Measurements from ENCODE around the gene PRKACA. TPM values are rescaled to one million over a fixed set of nuclear protein-coding genes. Genes with fewer than 3 reads are reported as not detected.

PRKACA gene
- total and polyA plus RNA-seq, 4 donors: 53.7 to 125 (median 89.4) TPM

- DNase-seq: no peak
- intact Hi-C loops (cut with DNase I): no loop called here
- 55 to 56% methylated on average over 9 of the region's 9 CpGs for WGBS, 2 donors
- no peaks in the 10 kb centered on the region for H3K27me3 ChIP-seq (ENCODE audit: control insufficient read depth in 1 of 2, insufficient read depth in 2 of 2, low read length in 1 of 2)
- H3K4me3 ChIP-seq (ENCODE audit: low read length in 2 of 2): no peak overlapping the region
- no peaks in the 10 kb centered on the region for H3K9me3 ChIP-seq (ENCODE audit: control insufficient read depth, low read length)
- ATAC-seq (ENCODE audit: low FRiP score): no peak
- H3K4me1 ChIP-seq (ENCODE audit: control insufficient read depth in 1 of 2, insufficient read depth in 2 of 2, low read length in 2 of 2): no peaks in the 10 kb centered on the region
- no peaks in the 10 kb centered on the region for H3K36me3 ChIP-seq (ENCODE audit: control insufficient read depth in 1 of 2, insufficient read depth in 2 of 2, low read length in 1 of 2)
- H3K27ac ChIP-seq (ENCODE audit: low read depth in 1 of 2, low read length in 2 of 2): no peak overlapping the region
These were observed 56.3 kb downstream of the PRKACA start for GRCh38 chr19:14061081-14061749.

DNA sequence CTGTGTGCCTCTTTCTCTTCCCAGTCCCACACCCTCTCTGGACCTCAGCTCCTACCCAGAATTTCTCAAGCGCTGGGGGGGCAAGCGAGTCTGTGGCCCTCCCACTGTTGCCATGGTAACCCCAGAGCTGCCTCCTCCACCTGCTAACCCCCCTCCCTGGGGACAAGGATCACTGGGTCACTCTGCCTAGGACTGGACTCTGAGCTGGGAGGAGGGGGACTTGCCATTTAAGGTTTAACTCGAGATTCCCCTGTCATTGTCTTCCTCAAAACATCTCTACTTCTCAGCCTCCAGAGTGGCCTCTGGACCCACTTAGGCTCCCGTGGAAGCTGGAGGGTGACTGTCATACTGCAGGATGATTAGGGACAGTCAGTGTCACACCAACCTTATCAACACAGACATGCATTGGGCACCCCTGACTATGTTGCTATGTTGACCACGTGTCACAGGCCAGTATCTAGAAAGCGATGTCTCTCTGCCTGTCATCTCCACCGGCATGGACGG lies 57.9 kb downstream of the PRKACA start:
- H3K27ac ChIP-seq (ENCODE audit: low read depth in 1 of 2, low read length in 2 of 2): no peak overlapping the region
- H3K36me3 ChIP-seq (ENCODE audit: control insufficient read depth in 1 of 2, insufficient read depth in 2 of 2, low read length in 1 of 2): no peaks in the 10 kb centered on the region
- WGBS, 2 donors: 52 to 54% methylated on average over 8 of the region's 8 CpGs
- H3K4me3 ChIP-seq (ENCODE audit: low read length in 2 of 2): no peak overlapping the region
- ATAC-seq (ENCODE audit: low FRiP score) (no peak), DNase-seq (no peak)
- H3K9me3 ChIP-seq (ENCODE audit: control insufficient read depth, low read length): no peaks in the 10 kb centered on the region
- no peaks in the 10 kb centered on the region for H3K4me1 ChIP-seq (ENCODE audit: control insufficient read depth in 1 of 2, insufficient read depth in 2 of 2, low read length in 2 of 2)
- intact Hi-C loops (cut with DNase I): loop anchor here in 1 of 2 donors (5.0 kb wide), 1 partner anchor 177 kb away; no protein-coding TSS in a partner anchor
- H3K27me3 ChIP-seq (ENCODE audit: control insufficient read depth in 1 of 2, insufficient read depth in 2 of 2, low read length in 1 of 2): no peaks in the 10 kb centered on the region

GRCh38 chr19:14059093-14059480 lies 58.5 kb downstream of the PRKACA start:
- Histone ChIP-seq H3K4me1 (ENCODE audit: control insufficient read depth in 1 of 2, insufficient read depth in 2 of 2, low read length in 2 of 2) (no peaks in the 10 kb centered on the region), H3K36me3 (ENCODE audit: control insufficient read depth in 1 of 2, insufficient read depth in 2 of 2, low read length in 1 of 2) (no peaks in the 10 kb centered on the region), H3K9me3 (ENCODE audit: control insufficient read depth, low read length) (no peaks in the 10 kb centered on the region), H3K27me3 (ENCODE audit: control insufficient read depth in 1 of 2, insufficient read depth in 2 of 2, low read length in 1 of 2) (no peaks in the 10 kb centered on the region), H3K4me3 (ENCODE audit: low read length in 2 of 2) (no peak overlapping the region), H3K27ac (ENCODE audit: low read depth in 1 of 2, low read length in 2 of 2) (no peak overlapping the region)
- WGBS, 2 donors: 17 to 20% methylated on average over 15 of the region's 15 CpGs
- ATAC-seq (ENCODE audit: low FRiP score) (no peak), DNase-seq (no peak)
- intact Hi-C loops (cut with DNase I): loop anchor here in 1 of 2 donors (5.0 kb wide), 1 partner anchor 177 kb away; no protein-coding TSS in a partner anchor

DNA sequence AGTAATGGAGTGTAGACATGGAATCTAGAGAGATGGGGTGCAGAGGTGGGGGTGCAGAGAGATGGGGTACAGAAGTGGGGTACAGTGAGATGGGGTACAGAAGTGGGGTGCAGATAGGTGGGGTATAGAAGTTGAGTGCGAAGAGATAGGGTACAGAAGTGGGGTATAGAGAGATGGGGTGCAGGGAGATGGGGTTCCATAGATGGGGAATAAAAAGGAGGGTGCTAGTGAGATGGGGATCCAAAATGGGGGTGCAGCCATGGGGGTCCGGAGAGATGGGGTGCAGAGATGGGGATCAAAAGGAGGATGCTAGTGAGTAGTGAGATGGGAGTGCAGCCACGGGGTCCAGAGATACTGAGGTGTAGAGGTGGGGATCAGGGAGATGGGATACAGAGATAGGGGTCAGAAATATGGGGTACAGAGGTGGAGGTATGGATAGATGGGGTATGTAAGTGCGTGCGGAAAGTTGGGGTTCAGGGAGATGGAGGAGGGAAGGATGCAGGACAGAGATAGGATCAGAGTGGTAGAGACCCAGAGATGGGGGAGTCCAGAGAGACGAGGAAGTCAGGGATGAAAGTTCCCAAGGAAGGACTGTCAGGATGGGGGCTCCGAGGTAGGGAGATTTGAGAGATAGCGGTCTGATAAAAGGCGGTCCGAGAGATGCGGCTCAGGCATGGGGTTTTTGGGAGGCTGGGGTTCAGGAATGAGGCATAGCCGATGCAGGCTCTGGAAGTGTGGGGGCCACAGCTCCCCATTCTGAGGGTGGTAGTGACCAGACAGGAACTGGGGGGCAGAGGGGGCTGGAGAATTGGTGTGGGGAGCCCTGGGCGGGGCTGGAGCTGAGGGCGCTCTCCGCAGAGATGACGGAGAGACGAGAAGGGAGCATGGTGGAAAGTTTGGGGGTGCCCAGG lies 59.1 kb downstream of the PRKACA start:
- ATAC-seq (ENCODE audit: low FRiP score) (no peak), DNase-seq (no peak)
- H3K27ac ChIP-seq (ENCODE audit: low read depth in 1 of 2, low read length in 2 of 2): no peak overlapping the region
- intact Hi-C loops (cut with DNase I): loop anchor here in 1 of 2 donors (5.0 kb wide), 1 partner anchor 176 kb away; no protein-coding TSS in a partner anchor
- H3K4me3 ChIP-seq (ENCODE audit: low read length in 2 of 2): no peak overlapping the region
- H3K36me3 ChIP-seq (ENCODE audit: control insufficient read depth in 1 of 2, insufficient read depth in 2 of 2, low read length in 1 of 2): no peaks in the 10 kb centered on the region
- 27 to 29% methylated on average over 17 of the region's 17 CpGs for WGBS, 2 donors
- no peaks in the 10 kb centered on the region for H3K27me3 ChIP-seq (ENCODE audit: control insufficient read depth in 1 of 2, insufficient read depth in 2 of 2, low read length in 1 of 2)
- H3K9me3 ChIP-seq (ENCODE audit: control insufficient read depth, low read length): no peaks in the 10 kb centered on the region
- no peaks in the 10 kb centered on the region for H3K4me1 ChIP-seq (ENCODE audit: control insufficient read depth in 1 of 2, insufficient read depth in 2 of 2, low read length in 2 of 2)

- no peaks in the 10 kb centered on the region for H3K27me3 ChIP-seq (ENCODE audit: control insufficient read depth in 1 of 2, insufficient read depth in 2 of 2, low read length in 1 of 2)
- no peak for DNase-seq
- H3K9me3 ChIP-seq (ENCODE audit: control insufficient read depth, low read length): no peaks in the 10 kb centered on the region
- intact Hi-C loops (cut with DNase I): loop anchor here in 1 of 2 donors (5.0 kb wide), 1 partner anchor 175 kb away; no protein-coding TSS in a partner anchor
- 28 to 29% methylated on average over 19 of the region's 19 CpGs for WGBS, 2 donors
- no peak overlapping the region for H3K4me3 ChIP-seq (ENCODE audit: low read length in 2 of 2)
- no peak for ATAC-seq (ENCODE audit: low FRiP score)
- no peaks in the 10 kb centered on the region for H3K4me1 ChIP-seq (ENCODE audit: control insufficient read depth in 1 of 2, insufficient read depth in 2 of 2, low read length in 2 of 2)
- no peak overlapping the region for H3K27ac ChIP-seq (ENCODE audit: low read depth in 1 of 2, low read length in 2 of 2)
- H3K36me3 ChIP-seq (ENCODE audit: control insufficient read depth in 1 of 2, insufficient read depth in 2 of 2, low read length in 1 of 2): no peaks in the 10 kb centered on the region
These were observed 60.7 kb downstream of the PRKACA start for GRCh38 chr19:14056741-14057356.

DNA sequence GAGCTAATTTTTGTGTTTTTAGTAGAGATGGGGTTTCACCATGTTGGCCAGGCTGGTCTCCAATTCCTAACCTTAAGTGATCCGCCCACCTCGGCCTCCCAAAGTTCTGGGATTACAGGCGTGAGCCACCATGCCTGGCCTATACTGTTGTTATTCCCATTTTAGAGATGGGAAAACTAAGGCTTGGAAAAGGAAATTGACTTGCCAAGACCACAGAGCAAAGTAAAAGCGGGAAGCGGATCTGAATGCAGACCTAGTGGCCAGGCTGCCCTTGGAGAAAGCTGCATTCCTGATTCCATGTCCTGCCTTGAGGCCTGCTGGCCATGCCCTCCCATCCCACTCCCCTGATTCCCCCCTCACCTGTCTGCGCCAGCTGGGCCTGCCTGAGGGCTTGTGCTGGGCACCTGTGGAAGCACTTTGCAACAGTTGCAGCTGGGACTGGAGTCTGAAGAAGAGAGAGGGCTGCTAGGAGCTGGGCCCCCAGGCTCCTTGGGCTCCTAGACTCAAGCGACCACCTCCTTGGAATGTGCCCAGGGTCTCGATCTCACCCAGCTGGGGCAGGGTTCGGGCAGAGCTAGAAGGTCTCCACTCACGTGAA lies 61.4 kb downstream of the PRKACA start:
- H3K4me1 ChIP-seq (ENCODE audit: control insufficient read depth in 1 of 2, insufficient read depth in 2 of 2, low read length in 2 of 2): no peaks in the 10 kb centered on the region
- DNase-seq (no peak), ATAC-seq (ENCODE audit: low FRiP score) (peak; percentile 13)
- 93 to 94% methylated on average over 10 of the region's 10 CpGs for WGBS, 2 donors
- H3K4me3 ChIP-seq (ENCODE audit: low read length in 2 of 2): no peak overlapping the region
- no peaks in the 10 kb centered on the region for H3K27me3 ChIP-seq (ENCODE audit: control insufficient read depth in 1 of 2, insufficient read depth in 2 of 2, low read length in 1 of 2)
- no peaks in the 10 kb centered on the region for H3K9me3 ChIP-seq (ENCODE audit: control insufficient read depth, low read length)
- intact Hi-C loops (cut with DNase I): loop anchor here in 1 of 2 donors (5.0 kb wide), 1 partner anchor 174 kb away; no protein-coding TSS in a partner anchor
- no peaks in the 10 kb centered on the region for H3K36me3 ChIP-seq (ENCODE audit: control insufficient read depth in 1 of 2, insufficient read depth in 2 of 2, low read length in 1 of 2)
- H3K27ac ChIP-seq (ENCODE audit: low read depth in 1 of 2, low read length in 2 of 2): no peak overlapping the region

DNA sequence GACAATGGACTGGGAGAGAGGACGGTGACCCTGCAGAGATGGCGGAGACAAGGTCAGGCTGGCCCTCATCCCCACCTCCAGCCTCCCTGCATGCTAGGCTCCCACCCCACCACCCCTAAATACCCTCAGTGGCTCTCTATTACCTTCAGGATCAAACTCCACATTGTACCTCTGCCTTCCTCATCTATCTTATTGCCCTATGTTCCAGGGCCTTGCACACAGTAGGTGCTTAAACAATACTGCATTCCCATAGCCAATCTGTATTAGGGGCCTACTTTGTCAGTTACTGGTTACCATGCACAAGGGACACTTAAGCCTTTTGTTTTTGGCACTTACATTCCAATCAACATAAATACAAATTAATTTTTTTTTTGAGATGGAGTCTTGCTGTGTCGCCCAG lies 62.2 kb downstream of the PRKACA start:
- Histone ChIP-seq H3K36me3 (ENCODE audit: control insufficient read depth in 1 of 2, insufficient read depth in 2 of 2, low read length in 1 of 2) (no peaks in the 10 kb centered on the region), H3K9me3 (ENCODE audit: control insufficient read depth, low read length) (no peaks in the 10 kb centered on the region), H3K27ac (ENCODE audit: low read depth in 1 of 2, low read length in 2 of 2) (no peak overlapping the region), H3K27me3 (ENCODE audit: control insufficient read depth in 1 of 2, insufficient read depth in 2 of 2, low read length in 1 of 2) (no peaks in the 10 kb centered on the region), H3K4me1 (ENCODE audit: control insufficient read depth in 1 of 2, insufficient read depth in 2 of 2, low read length in 2 of 2) (no peaks in the 10 kb centered on the region), H3K4me3 (ENCODE audit: low read length in 2 of 2) (no peak overlapping the region)
- WGBS, 2 donors: 93% methylated on average over 3 of the region's 3 CpGs
- no peak for ATAC-seq (ENCODE audit: low FRiP score)
- no peak for DNase-seq
- intact Hi-C loops (cut with DNase I): loop anchor here in 1 of 2 donors (5.0 kb wide), 1 partner anchor 173 kb away; no protein-coding TSS in a partner anchor

- 77 to 80% methylated on average over 11 of the region's 11 CpGs for WGBS, 2 donors
- Histone ChIP-seq H3K27ac (ENCODE audit: low read depth in 1 of 2, low read length in 2 of 2) (no peak overlapping the region), H3K27me3 (ENCODE audit: control insufficient read depth in 1 of 2, insufficient read depth in 2 of 2, low read length in 1 of 2) (no peaks in the 10 kb centered on the region), H3K4me1 (ENCODE audit: control insufficient read depth in 1 of 2, insufficient read depth in 2 of 2, low read length in 2 of 2) (no peaks in the 10 kb centered on the region), H3K9me3 (ENCODE audit: control insufficient read depth, low read length) (no peaks in the 10 kb centered on the region), H3K4me3 (ENCODE audit: low read length in 2 of 2) (no peak overlapping the region), H3K36me3 (ENCODE audit: control insufficient read depth in 1 of 2, insufficient read depth in 2 of 2, low read length in 1 of 2) (no peaks in the 10 kb centered on the region)
- no peak for DNase-seq
- no peak for ATAC-seq (ENCODE audit: low FRiP score)
- intact Hi-C loops (cut with DNase I): loop anchor here in 1 of 2 donors (5.0 kb wide), 1 partner anchor 172 kb away; no protein-coding TSS in a partner anchor
These were observed 62.8 kb downstream of the PRKACA start for GRCh38 chr19:14054721-14055120.

Measured in aorta (tissue), 5 donors.